GM18519 (cell line): ENCODE results near the gene NAAA.
"Not testable (repeated sequence)": the region's sequence is repeated elsewhere in the genome, so short reads cannot be mapped to it uniquely, and the experiment has no call there.

Experiments used
- ATAC-seq: cut with Tn5 transposase; IDR thresholded peaks from one replicate; pipeline ENCODE4 v1.9.1; 2021; ENCODE audit warnings: mild to moderate bottlenecking, moderate library complexity; ENCODE audit not compliant: unreplicated experiment, low FRiP score

Gene NAAA

DNA sequence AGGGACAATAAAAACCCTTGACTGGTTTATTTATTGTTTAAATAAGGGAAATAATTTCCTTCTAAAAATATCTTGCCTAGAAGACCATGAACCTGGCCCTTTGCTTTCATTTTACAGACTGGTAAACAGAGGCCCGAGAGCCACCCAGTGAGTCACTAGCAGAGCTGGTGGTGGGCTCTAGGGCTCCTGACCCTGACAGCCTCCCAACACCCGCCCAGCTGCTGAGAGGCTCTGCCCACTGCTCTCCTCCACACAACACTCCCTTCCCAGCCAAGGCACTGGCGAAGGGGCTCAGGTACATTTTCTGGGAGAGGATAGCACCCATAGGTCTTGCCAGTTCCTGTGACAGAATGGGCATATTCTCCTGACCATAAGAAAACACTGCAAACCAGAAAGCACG lies 20.5 kb downstream of the NAAA start:
- ATAC-seq, result no peak

- ATAC-seq, result no peak
These were observed 20.9 kb downstream of the NAAA start for GRCh38 chr4:75919920-75920319.

- no peak for ATAC-seq
These were observed 24.6 kb downstream of the NAAA start for GRCh38 chr4:75916091-75916661.

GRCh38 chr4:75912968-75913367 lies 27.8 kb downstream of the NAAA start:
- ATAC-seq, result no peak

DNA sequence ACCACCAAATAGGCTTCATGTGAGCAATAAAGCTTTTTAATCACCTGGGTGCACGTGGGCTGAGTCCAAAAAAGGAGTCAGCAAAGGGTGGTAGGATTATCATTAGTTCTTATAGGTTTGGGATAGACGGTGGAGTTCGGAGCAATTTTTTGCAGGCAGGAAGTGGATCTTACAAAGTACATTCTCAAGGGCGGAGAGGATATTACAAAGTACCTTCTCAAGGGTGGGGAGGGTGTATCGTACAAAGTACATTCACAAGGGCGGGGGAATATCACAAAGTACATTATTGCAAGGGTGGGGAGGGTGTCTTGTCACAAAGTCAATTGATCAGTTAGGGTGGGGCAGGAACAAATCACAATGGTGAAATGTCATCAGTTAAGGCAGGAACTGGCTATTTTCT lies 30.0 kb downstream of the NAAA start:
- not testable (repeated sequence) for ATAC-seq

GRCh38 chr4:75909405-75909804 lies 31.4 kb downstream of the NAAA start:
- ATAC-seq, result no peak

DNA sequence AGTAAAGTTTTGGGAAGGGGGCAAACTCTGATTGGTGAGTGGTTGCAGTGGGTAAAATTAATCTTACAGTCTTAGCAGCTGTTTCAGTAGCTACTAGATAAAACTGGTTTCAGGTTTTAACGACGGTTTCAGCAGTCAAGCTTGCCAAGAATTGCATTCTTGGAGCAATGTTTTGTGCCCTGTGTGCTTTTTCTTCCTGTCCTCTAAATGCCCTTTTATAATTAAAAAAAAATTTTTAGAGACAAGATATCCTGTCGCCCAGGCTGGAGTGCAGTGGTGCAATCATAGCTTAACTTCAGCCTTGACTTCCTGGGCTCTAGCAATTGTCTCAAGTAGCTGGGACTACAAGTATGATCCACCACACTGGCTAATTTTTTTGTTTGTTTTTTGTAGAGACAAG lies 32.3 kb downstream of the NAAA start:
- ATAC-seq, result no peak

DNA sequence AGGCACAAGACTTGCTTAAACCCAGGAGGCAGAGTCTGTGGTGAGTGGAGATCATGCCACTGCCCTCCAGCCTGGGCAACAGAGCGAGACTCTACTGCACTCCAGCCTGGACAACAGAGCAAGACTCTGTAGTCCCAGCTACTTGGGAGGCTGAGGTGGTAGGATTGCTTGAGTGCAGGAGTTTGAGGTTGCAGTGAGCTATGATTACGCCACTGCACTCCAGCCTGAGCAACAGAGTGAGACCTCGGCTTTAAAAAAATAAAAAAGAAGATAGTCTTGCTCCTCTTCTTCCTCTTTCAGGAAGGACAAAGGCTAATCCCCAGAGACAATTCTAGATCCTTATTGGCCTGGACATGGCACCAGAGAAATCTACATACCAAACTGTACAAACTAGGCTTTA lies 32.8 kb downstream of the NAAA start:
- no peak for ATAC-seq

GRCh38 chr4:75904076-75904475 lies 36.7 kb downstream of the NAAA start:
- no peak for ATAC-seq

GRCh38 chr4:75902352-75902751 lies 38.5 kb downstream of the NAAA start, which contains the start of gene PPEF2:
Gene PPEF2, minus strand, starts transcription at chr4:75902452. Its CDS starts 6,127 bp downstream, at chr4:75896325.
- ATAC-seq, result no peak

- ATAC-seq, result no peak
These were observed 42.3 kb downstream of the NAAA start for GRCh38 chr4:75898536-75898935.

DNA sequence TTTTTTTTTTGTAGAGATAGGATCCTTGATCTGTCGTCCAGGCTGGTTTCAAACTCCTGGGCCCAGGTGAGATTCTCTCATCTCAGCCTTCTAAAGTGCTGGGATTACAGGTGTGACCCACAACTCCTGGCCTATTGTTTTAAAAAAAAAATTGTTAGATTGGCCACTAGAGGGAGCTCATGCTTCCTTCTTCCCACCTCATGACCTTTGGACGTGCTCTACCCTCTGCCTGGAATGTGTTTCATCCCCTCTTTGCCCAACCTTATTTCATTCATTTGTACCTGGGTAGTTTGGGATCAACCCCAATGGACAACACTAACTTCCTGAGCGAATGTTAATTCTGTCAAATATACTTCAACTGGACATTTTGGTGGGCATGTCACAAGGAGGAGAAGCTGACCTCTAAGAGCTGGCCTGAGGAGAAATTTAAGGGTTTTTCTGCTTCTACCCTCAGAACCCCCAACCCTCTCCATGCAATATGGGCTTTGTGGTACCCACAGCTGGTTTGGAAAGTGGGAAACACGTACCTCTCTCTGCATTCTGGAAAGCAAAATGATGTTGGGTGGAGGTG lies 45.0 kb downstream of the NAAA start:
- no peak for ATAC-seq

DNA sequence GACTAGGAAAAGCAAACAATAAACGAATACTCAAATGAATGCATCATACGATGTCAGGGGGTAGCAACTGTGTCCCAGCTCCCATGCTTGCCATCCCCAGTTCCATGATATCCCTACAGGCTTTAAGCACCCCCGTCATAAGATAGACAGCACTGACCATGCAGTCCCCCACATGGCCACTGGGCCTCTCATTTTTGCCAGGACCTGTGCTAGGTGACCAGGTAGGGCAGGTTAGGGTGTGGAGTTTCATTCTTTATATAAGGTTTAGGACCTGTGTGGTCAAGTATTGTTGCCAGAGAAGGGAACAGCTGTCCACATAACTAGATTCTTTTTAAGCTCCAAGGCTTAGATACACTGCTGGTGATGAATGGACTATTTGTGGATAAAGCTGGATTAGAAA lies 48.3 kb downstream of the NAAA start:
- no peak for ATAC-seq

- no peak for ATAC-seq
These were observed 49.2 kb downstream of the NAAA start for GRCh38 chr4:75891611-75892010.

DNA sequence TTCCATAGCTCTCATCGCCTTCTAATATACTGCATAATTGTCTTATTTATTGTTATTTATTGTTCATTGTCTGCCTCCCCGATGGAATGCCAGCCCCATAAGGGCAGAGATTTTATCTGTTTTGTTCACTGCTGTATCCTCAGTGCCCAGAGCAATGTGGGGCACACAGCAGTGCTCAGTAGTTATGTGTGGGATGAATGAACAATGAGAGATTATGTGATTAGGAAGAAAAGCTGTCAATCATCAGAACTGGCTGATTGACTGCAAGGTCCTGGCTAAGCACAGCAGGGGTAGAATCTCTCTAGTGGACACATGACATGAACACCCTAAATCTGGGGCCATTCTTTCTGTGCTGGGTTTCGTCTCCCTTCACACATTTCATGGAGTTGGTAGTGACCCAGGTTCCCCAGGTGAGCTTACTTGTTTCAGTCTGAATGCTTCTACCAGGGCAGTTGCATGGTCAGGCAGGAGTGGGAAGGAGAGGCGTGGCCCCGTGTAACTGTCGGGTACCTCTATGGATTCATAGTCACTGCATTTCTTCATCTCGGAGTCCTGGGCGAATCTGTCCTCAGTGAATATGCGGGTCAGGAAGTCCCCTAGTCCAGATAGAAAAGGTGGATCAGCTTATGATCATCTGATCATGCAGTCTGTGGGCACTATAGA lies 51.1 kb downstream of the NAAA start:
- no peak for ATAC-seq

DNA sequence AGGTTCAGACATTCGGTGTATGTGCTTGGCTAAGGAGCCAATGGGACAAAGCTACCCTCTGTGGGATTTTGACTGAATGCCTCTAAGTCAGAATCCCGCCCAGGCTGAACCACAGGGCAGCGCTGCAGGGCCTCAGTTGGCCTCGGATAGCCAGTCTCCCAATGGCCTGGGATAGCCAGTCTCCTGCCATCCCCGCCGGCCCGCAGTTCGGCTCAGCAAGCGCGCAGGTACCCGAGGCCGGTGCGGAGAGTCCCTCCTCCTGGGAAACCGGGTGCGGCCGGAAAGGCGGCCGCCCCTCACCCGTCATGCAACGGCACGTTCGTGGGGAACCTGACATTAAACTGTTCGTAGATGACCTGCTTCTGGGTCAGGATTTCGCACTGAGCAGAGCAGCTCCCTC lies 54.7 kb downstream of the NAAA start:
- no peak for ATAC-seq

- ATAC-seq, result no peak
These were observed 59.3 kb downstream of the NAAA start for GRCh38 chr4:75881476-75881875.

GRCh38 chr4:75880278-75880677 lies 60.5 kb downstream of the NAAA start:
- no peak for ATAC-seq

GRCh38 chr4:75878246-75878756 lies 62.5 kb downstream of the NAAA start:
- no peak for ATAC-seq

- no peak for ATAC-seq
These were observed 64.6 kb downstream of the NAAA start for GRCh38 chr4:75876218-75876617.

GRCh38 chr4:75869100-75869499 lies 71.7 kb downstream of the NAAA start:
- no peak for ATAC-seq

DNA sequence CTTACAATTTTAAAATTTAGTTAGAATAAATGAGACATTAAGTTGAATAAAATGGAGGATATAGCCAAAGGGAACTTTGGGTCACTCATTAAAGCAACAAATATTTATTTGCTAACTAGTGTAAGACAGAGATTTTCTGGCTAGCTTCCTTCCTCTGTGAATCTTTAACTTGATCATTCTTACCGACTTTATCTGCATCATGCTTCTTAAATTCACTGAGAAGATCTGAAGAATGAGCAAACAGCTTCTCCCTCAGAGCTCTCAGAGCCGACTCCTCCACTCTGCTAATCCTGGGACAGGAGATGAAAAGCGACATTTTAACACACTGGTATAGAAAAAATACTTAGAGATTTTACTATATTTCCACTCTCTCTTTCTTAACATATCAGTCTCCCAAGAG lies 73.7 kb downstream of the NAAA start:
- no peak for ATAC-seq
